Measurements from ENCODE around the gene TNFSF10.

DNA sequence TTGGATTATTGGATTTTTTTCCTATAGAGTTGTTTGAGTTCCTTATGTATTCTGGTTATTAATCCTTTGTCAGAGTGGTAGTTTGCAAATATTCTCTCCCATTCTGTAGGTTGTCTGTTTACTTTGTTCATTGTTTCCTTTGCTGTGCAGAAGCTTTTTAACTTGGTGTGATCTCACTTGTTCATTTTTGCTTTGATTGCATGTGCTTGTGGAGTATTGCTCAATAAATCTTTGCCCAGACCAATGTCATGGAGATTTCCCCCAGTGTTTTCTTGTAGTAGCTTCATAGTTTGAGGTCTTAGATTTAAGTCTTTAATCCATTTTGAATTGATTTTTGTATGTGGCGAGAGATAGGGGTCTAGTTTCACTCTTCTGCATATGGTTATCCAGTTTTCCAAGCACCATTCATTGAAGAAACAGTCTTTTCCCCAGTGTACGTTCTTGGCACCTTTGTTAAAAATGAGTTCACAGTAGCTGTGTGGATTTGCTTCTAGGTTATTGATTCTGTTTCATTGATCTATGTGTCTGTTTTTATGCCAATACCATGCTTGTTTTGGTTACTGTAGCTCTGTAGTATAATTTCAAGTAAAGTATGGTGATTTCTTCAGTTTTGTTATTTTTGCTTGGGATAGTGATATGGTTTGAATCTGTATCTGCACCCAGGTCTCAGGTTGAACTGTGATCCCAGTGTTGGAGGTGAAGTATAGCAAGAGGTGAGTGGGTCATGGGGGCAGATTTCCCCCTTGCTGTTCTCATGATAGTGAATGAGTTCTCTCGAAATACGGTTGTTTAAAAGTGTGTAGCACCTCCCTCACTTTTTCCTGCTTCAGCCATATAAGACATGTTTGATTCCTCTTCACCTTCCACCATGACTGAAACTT is 46.1 kb upstream of the TNFSF10 start:
- TF ChIP-seq CHD1 (IDR thresholded peaks at IDR 0.05; ENCODE audit: low read depth, low read length) (no peak), RAD21 (IDR thresholded peaks at IDR 0.05; ENCODE audit: low read length) (no peak), POLR2A (IDR thresholded peaks at IDR 0.05; ENCODE audit: low read depth, low read length) (no peak), CEBPB (IDR thresholded peaks at IDR 0.05; ENCODE audit: low read depth, low read length) (peak; percentile 50), MXI1 (IDR thresholded peaks at IDR 0.05; ENCODE audit: borderline replicate concordance, low read depth, low read length) (no peak), BHLHE40 (IDR thresholded peaks at IDR 0.05; ENCODE audit: low read depth, low read length) (no peak)
- TF ChIP-seq, protein P1, sequence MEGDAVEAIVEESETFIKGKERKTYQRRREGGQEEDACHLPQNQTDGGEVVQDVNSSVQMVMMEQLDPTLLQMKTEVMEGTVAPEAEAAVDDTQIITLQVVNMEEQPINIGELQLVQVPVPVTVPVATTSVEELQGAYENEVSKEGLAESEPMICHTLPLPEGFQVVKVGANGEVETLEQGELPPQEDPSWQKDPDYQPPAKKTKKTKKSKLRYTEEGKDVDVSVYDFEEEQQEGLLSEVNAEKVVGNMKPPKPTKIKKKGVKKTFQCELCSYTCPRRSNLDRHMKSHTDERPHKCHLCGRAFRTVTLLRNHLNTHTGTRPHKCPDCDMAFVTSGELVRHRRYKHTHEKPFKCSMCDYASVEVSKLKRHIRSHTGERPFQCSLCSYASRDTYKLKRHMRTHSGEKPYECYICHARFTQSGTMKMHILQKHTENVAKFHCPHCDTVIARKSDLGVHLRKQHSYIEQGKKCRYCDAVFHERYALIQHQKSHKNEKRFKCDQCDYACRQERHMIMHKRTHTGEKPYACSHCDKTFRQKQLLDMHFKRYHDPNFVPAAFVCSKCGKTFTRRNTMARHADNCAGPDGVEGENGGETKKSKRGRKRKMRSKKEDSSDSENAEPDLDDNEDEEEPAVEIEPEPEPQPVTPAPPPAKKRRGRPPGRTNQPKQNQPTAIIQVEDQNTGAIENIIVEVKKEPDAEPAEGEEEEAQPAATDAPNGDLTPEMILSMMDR (conservative IDR thresholded peaks at IDR 0.05; ENCODE audit: low read depth, low read length) = no peak
